Uterus (tissue), 2 donors: ENCODE results near the gene RSPO1.

Experiments used
- POLR2A ChIP-seq, 2 donors: fragments of 450-650 bp; IDR thresholded peaks; one replicate each; pipeline ENCODE4 v1.6.1; 2016; ENCODE audit warnings: antibody characterized with exemption in 2 of 2, mild to moderate bottlenecking in 1 of 2, moderate library complexity in 1 of 2
- TF ChIP-seq, protein P1 (sequence below), 4 experiments: fragments of 200-600 bp in 2 of 4; fragments of 450-650 bp in 2 of 4; sonication (generic) in 2 of 4; IDR thresholded peaks; one replicate each; pipeline ENCODE4 v1.5.1; 2016 to 2019; ENCODE audit warnings: antibody characterized with exemption in 4 of 4, mild to moderate bottlenecking in 2 of 4, moderate library complexity in 1 of 4

- TF ChIP-seq, protein P1, sequence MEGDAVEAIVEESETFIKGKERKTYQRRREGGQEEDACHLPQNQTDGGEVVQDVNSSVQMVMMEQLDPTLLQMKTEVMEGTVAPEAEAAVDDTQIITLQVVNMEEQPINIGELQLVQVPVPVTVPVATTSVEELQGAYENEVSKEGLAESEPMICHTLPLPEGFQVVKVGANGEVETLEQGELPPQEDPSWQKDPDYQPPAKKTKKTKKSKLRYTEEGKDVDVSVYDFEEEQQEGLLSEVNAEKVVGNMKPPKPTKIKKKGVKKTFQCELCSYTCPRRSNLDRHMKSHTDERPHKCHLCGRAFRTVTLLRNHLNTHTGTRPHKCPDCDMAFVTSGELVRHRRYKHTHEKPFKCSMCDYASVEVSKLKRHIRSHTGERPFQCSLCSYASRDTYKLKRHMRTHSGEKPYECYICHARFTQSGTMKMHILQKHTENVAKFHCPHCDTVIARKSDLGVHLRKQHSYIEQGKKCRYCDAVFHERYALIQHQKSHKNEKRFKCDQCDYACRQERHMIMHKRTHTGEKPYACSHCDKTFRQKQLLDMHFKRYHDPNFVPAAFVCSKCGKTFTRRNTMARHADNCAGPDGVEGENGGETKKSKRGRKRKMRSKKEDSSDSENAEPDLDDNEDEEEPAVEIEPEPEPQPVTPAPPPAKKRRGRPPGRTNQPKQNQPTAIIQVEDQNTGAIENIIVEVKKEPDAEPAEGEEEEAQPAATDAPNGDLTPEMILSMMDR (IDR thresholded peaks at IDR 0.05) = no peak
- no peak for TF ChIP-seq POLR2A (IDR thresholded peaks at IDR 0.05)
Observed at GRCh38 chr1:37680933-37681332, 46.2 kb upstream of the RSPO1 start.
